GM21390 (cell line): ENCODE measurements around the gene RGS10.

Source experiments
- ATAC-seq: cut with Tn5 transposase; IDR thresholded peaks from one replicate; pipeline ENCODE4 v1.9.1; 2021; ENCODE audit not compliant: unreplicated experiment

RGS10 gene

GRCh38 chr10:119520283-119520682, 22.2 kb downstream of the RGS10 start:
- no peak for ATAC-seq

- ATAC-seq: no peak
Observed at GRCh38 chr10:119518936-119519335, 23.6 kb downstream of the RGS10 start.

- peak; percentile 20 for ATAC-seq
Observed at GRCh38 chr10:119518176-119518575, 24.3 kb downstream of the RGS10 start.

- ATAC-seq: peak; percentile 55
Observed at GRCh38 chr10:119517235-119518141, 25.0 kb downstream of the RGS10 start.

GRCh38 chr10:119516381-119517234, 25.9 kb downstream of the RGS10 start:
- peak; percentile 82 for ATAC-seq

GRCh38 chr10:119515511-119516045, 26.9 kb downstream of the RGS10 start:
- ATAC-seq: no peak

GRCh38 chr10:119514819-119515218, 27.7 kb downstream of the RGS10 start:
- no peak for ATAC-seq

- no peak for ATAC-seq
Observed at GRCh38 chr10:119511828-119512515, 30.5 kb downstream of the RGS10 start.

- no peak for ATAC-seq
Observed at GRCh38 chr10:119509909-119510451, 32.5 kb downstream of the RGS10 start.

- ATAC-seq: no peak
Observed at GRCh38 chr10:119507115-119507514, 35.4 kb downstream of the RGS10 start.

GRCh38 chr10:119505588-119506315, 36.8 kb downstream of the RGS10 start:
- no peak for ATAC-seq

GRCh38 chr10:119505131-119505551, 37.4 kb downstream of the RGS10 start:
- ATAC-seq: no peak

GRCh38 chr10:119504651-119505050, 37.9 kb downstream of the RGS10 start:
- no peak for ATAC-seq

GRCh38 chr10:119503821-119504220, 38.7 kb downstream of the RGS10 start:
- no peak for ATAC-seq

- no peak for ATAC-seq
Observed at GRCh38 chr10:119502618-119503155, 39.8 kb downstream of the RGS10 start.

- no peak for ATAC-seq
Observed at GRCh38 chr10:119502209-119502608, 40.3 kb downstream of the RGS10 start.

- no peak for ATAC-seq
Observed at GRCh38 chr10:119501690-119502089, 40.8 kb downstream of the RGS10 start.

- no peak for ATAC-seq
Observed at GRCh38 chr10:119500821-119501220, 41.7 kb downstream of the RGS10 start.

GRCh38 chr10:119500123-119500795, 42.3 kb downstream of the RGS10 start:
- ATAC-seq: no peak
